K562 (cell line): Measurements from ENCODE around the gene CMTM4.

ENCODE experiments used
- CTCF ChIP-seq, 3 experiments: IDR thresholded peaks in 2 of 3; conservative IDR thresholded peaks in 1 of 3; 2 replicates each; pipeline ENCODE4 v1.5.1; 2011 to 2012; ENCODE audit warnings: low read length in 3 of 3, mild to moderate bottlenecking in 3 of 3, control low read depth in 2 of 3, improper control_type of control experiment in 1 of 3, inconsistent platforms in 1 of 3, low read depth in 1 of 3, mixed read lengths in 1 of 3, moderate library complexity in 1 of 3; ENCODE audit not compliant: insufficient read depth in 2 of 3
- POLR2A ChIP-seq: fragments of 450-650 bp; conservative IDR thresholded peaks from 2 replicates; pipeline ENCODE4 v1.6.1; 2016

- TF ChIP-seq CTCF (IDR thresholded peaks at IDR 0.05 in 2 of 3, conservative IDR thresholded peaks at IDR 0.05 in 1 of 3; ENCODE audit: insufficient read depth in 2 of 3, low read depth in 1 of 3, low read length in 3 of 3) (no peak), POLR2A (no peak)
Measured at GRCh38 chr16:66568355-66568754, 128.2 kb downstream of the CMTM4 start.
